ENCODE results near the gene PCDH15. TPM values are rescaled to one million over a fixed set of nuclear protein-coding genes. Genes with fewer than 3 reads are reported as not detected.

Gene PCDH15
- total and polyA plus RNA-seq, 2 experiments from 2014 or later = 0.29 to 0.66 TPM

- DNase-seq (ENCODE audit: low spot score) = no peak
- H3K4me1 Mint-ChIP-seq = peaks cover 5% of the 10 kb centered on the region; the same call in 1 of the 3 replicates
- H3K4me3 Mint-ChIP-seq = no peak overlapping the region
- no peaks in the 10 kb centered on the region for H4K20me1 ChIP-seq (replicated peaks; ENCODE audit: insufficient read depth)
- no peak for ATAC-seq
- TF ChIP-seq STAT1 (IDR thresholded peaks at IDR 0.05; ENCODE audit: unreplicated experiment) (no peak), EZH2 (IDR thresholded peaks at IDR 0.05; ENCODE audit: low read depth, unreplicated experiment) (no peak)
- no peaks in the 10 kb centered on the region for H3K9me3 Mint-ChIP-seq
- no peaks in the 10 kb centered on the region for H3K27me3 ChIP-seq (ENCODE audit: insufficient read depth)
- H3K79me2 ChIP-seq (replicated peaks; ENCODE audit: insufficient read depth) = no peaks in the 10 kb centered on the region
- no peak overlapping the region for H2AFZ ChIP-seq
- no peaks in the 10 kb centered on the region for H3K4me1 ChIP-seq (ENCODE audit: insufficient read depth)
- H3K4me3 ChIP-seq = no peak overlapping the region
- no peak overlapping the region for H3K27ac ChIP-seq (ENCODE audit: low read depth)
- H3K9me2 ChIP-seq (ENCODE audit: insufficient read depth) = no peaks in the 10 kb centered on the region
- H3K4me2 ChIP-seq = no peak overlapping the region
- H3K36me3 Mint-ChIP-seq (ENCODE audit: low read depth) = no peaks in the 10 kb centered on the region
- H3K27ac Mint-ChIP-seq = no peak overlapping the region
- no peaks in the 10 kb centered on the region for H3K36me3 ChIP-seq (ENCODE audit: insufficient read depth)
- no peaks in the 10 kb centered on the region for H3K27me3 Mint-ChIP-seq (ENCODE audit: insufficient read depth, low read depth, poor library complexity)
- H3F3A ChIP-seq (replicated peaks; ENCODE audit: low read depth) = no peaks in the 10 kb centered on the region
Measured at GRCh38 chr10:54614072-54614471, 187.0 kb downstream of the PCDH15 start.

GRCh38 chr10:54613162-54613561 is 187.9 kb downstream of the PCDH15 start:
- Mint-ChIP-seq H3K36me3 (ENCODE audit: low read depth) (no peaks in the 10 kb centered on the region), H3K9me3 (no peaks in the 10 kb centered on the region), H3K27ac (peak overlapping the region; percentile 49; the same call in 1 of the 2 replicates), H3K4me3 (no peak overlapping the region), H3K4me1 (peaks cover 5% of the 10 kb centered on the region; the same call in 2 of the 3 replicates), H3K27me3 (ENCODE audit: insufficient read depth, low read depth, poor library complexity) (no peaks in the 10 kb centered on the region)
- H3K27ac ChIP-seq (ENCODE audit: low read depth) = no peak overlapping the region
- H2AFZ ChIP-seq = no peak overlapping the region
- H3K4me1 ChIP-seq (ENCODE audit: insufficient read depth) = 0 out of 2 replicates have a peak, but pooled peaks cover 7% of the 10 kb centered on the region
- H3K27me3 ChIP-seq (ENCODE audit: insufficient read depth) = no peaks in the 10 kb centered on the region
- H3K36me3 ChIP-seq (ENCODE audit: insufficient read depth) = no peaks in the 10 kb centered on the region
- DNase-seq (ENCODE audit: low spot score) (no peak), ATAC-seq (no peak)
- no peak overlapping the region for H3K4me2 ChIP-seq
- H3K4me3 ChIP-seq = no peak overlapping the region
- no peaks in the 10 kb centered on the region for H4K20me1 ChIP-seq (replicated peaks; ENCODE audit: insufficient read depth)
- H3K79me2 ChIP-seq (replicated peaks; ENCODE audit: insufficient read depth) = no peaks in the 10 kb centered on the region
- H3K9me2 ChIP-seq (ENCODE audit: insufficient read depth) = no peaks in the 10 kb centered on the region
- H3F3A ChIP-seq (replicated peaks; ENCODE audit: low read depth) = no peaks in the 10 kb centered on the region
- no peak for TF ChIP-seq REST (IDR thresholded peaks at IDR 0.05; ENCODE audit: unreplicated experiment)
- no peak for TF ChIP-seq JUNB (IDR thresholded peaks at IDR 0.05; ENCODE audit: unreplicated experiment)
- no peak for TF ChIP-seq ZNF462 (CRISPR knock-in tag; IDR thresholded peaks at IDR 0.05)
- TF ChIP-seq ZNF114 (CRISPR knock-in tag; IDR thresholded peaks at IDR 0.05) = no peak
- TF ChIP-seq EZH2phosphoT487 (IDR thresholded peaks at IDR 0.05; ENCODE audit: unreplicated experiment) = no peak
- TF ChIP-seq CTCF (conservative IDR thresholded peaks at IDR 0.05; ENCODE audit: low read depth in 2 of 2) = no peak
- no peak for TF ChIP-seq ZNF331 (CRISPR knock-in tag; IDR thresholded peaks at IDR 0.05; ENCODE audit: low read depth)
- TF ChIP-seq POLR2AphosphoS5 (IDR thresholded peaks at IDR 0.05; ENCODE audit: low read depth) = no peak
- no peak for TF ChIP-seq STAT1 (IDR thresholded peaks at IDR 0.05; ENCODE audit: unreplicated experiment)
